HG03521 (cell line): ENCODE results near the gene MAP3K20.
A peak's percentile ranks its signal among the peaks of the same experiment; 100 is the strongest.
"Not testable (repeated sequence)": the region's sequence is repeated elsewhere in the genome, so short reads cannot be mapped to it uniquely, and the experiment has no call there.

Source experiments
- ATAC-seq: cut with Tn5 transposase; IDR thresholded peaks from one replicate; pipeline ENCODE4 v1.9.1; 2021; ENCODE audit warnings: mild to moderate bottlenecking, moderate library complexity; ENCODE audit not compliant: unreplicated experiment

Gene MAP3K20

DNA sequence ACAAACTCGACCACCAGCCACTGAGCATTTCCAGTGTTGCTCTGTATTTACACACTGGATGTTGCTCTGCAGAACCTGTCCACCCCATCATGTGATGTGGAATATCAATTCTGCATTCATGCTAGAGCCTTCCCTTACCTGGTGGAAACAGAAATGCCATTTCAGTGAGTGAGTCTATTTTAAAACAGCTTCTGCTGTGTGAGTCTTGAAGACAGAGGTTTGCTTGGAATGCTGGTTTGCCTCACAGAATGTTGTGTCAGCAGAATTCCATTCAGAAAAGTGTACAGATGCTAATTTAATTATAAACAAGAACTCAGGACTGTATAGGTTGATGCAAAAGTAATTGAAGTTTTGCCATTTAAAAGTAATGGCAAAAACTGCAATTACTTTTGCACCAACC, 118.3 kb downstream of the MAP3K20 start:
- ATAC-seq, result no peak

DNA sequence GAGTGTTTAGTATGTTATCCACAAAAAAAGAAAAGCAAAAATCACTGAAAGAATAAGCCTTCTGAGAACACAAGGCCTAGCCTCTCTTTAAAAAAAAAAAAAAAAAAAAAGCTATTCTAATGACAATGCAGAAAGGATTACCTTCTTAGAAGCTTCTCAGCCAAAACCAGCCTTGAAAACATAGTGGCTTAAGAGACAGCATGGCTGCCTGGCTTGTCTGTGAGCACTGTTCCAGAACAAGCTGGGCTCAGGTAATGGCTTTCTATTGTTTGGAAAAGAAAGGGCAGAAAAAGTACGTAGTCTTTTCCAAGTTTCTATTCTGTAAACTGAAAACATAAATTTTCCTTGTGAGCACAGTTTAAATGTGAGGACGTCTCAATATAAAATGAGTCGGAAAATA, 119.5 kb downstream of the MAP3K20 start:
- ATAC-seq, result no peak

DNA sequence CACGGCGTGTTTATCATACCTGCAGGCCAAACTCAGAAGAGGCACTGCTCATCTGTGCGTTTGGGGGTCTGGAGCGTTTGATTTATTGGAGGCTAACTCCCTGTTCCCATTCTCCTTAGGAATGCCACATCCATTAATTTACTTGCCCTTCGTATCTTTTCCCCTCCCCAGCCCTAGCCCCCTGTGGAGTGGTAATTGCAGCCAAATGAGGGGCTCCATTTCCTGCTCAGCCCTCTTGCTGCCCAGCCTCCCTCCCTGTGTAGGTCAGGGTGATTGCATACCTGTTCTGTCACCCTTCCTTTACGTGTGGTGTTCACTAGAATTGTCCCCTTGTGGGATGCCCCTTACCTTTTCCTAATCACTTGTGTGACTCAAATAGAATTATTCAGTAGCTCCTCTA, 120.4 kb downstream of the MAP3K20 start:
- no peak for ATAC-seq

GRCh38 chr2:173196638-173197037, 121.0 kb downstream of the MAP3K20 start:
- ATAC-seq, result no peak

GRCh38 chr2:173198327-173198726, 122.7 kb downstream of the MAP3K20 start:
- ATAC-seq, result no peak

- no peak for ATAC-seq
Measured at GRCh38 chr2:173199294-173199693, 123.6 kb downstream of the MAP3K20 start.

DNA sequence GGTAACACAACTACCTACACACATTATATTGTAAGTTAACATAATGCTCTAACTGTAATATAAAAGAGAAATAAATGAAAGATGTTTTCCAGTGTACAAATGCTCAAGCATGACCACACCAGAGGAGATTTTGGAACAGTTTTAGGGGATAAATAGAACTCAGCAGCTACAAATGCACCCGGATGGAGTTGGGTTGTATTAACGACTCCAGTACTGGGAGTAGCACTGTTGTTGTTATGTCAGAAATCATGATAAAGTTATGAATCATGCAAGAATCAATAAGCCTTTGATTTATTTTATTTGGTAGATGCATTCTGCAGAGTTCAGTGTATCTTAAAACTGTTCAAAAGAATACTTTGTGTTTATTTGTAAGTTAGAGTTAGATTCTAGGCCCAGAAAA, 126.9 kb downstream of the MAP3K20 start:
- ATAC-seq, result no peak

DNA sequence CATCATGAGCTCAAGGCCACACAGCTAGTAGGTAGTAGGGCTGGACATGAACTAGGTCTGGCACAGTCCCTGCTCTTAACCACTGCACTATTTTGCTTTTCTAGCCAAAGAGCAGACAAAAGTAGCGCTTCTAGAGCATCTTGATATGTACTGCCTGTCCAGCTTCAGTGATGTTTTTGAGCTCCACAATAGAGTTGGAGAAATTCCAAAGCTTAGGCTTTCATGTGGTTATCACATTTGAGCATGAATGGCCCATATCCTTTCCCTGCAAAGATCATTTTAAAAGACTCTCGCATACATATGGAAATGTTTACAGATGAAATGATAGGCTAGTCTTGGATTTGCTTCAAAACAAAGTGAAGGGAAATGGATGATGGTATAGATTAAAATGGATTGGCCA, 128.7 kb downstream of the MAP3K20 start:
- ATAC-seq, result no peak

DNA sequence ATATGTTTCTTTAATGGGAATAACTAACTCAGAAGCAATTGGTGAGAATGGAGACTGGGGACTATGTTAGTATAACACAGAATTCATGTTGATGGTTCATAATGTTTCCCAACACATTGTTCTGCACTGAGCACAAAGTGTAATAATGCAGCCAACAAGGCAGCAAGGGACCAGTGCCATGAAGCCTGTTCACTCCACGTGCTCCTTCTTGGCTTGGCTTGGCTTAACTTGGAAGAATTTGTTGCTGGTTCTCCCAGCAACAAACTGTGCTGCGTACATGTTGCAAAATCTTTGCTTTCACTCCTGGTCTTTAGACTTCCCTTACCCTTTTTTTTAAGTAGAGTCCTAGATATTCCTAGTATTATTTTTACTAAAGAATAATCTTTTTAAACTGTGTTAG, 129.7 kb downstream of the MAP3K20 start:
- no peak for ATAC-seq

- ATAC-seq, result not testable (repeated sequence)
Measured at GRCh38 chr2:173207124-173207523, 131.5 kb downstream of the MAP3K20 start.

- peak; percentile 56 for ATAC-seq
Measured at GRCh38 chr2:173210270-173211196, 134.9 kb downstream of the MAP3K20 start.

DNA sequence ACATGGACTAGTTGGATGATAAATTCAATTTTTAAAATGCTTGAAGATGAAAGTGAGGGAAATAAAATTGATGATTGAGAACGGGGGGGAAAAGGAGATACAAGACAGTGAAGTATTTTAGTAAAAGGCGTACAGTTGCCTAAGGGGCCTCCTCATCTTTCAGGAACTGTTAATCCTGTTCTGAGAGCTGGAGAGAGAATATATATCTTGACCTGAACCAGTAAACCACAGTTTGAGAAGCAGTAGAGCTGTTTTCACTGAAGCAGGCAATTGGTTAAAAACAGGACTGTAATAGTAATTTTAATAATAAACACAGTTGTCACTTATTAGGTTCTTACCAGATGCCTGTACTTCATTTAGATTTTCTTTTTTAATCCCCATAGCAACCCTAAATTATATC, 137.5 kb downstream of the MAP3K20 start:
- ATAC-seq, result no peak

GRCh38 chr2:173214213-173214612, 138.6 kb downstream of the MAP3K20 start:
- no peak for ATAC-seq

- ATAC-seq, result no peak
Measured at GRCh38 chr2:173215316-173215715, 139.7 kb downstream of the MAP3K20 start.

DNA sequence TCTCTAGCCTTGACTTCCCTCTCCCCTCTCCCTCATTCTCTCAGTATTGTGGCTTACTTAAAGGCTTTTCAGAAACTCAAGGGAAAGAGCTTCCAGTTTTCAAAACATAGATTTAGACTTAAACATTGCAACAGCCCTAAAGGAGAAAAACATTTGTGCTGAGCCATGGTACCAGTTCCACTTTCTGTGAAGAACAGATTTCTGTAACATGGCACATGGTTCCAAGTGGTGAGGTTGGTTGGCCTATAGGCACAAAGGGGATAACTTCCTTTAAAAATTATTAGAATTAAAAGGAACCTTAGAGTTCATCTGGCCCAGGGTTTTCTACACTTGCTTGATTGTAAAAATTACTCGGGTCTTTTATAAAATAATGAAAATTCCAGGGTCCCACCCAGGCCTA, 140.4 kb downstream of the MAP3K20 start:
- ATAC-seq, result no peak

- ATAC-seq, result no peak
Measured at GRCh38 chr2:173216668-173217067, 141.0 kb downstream of the MAP3K20 start.

GRCh38 chr2:173217116-173217840, 141.6 kb downstream of the MAP3K20 start:
- ATAC-seq, result no peak

DNA sequence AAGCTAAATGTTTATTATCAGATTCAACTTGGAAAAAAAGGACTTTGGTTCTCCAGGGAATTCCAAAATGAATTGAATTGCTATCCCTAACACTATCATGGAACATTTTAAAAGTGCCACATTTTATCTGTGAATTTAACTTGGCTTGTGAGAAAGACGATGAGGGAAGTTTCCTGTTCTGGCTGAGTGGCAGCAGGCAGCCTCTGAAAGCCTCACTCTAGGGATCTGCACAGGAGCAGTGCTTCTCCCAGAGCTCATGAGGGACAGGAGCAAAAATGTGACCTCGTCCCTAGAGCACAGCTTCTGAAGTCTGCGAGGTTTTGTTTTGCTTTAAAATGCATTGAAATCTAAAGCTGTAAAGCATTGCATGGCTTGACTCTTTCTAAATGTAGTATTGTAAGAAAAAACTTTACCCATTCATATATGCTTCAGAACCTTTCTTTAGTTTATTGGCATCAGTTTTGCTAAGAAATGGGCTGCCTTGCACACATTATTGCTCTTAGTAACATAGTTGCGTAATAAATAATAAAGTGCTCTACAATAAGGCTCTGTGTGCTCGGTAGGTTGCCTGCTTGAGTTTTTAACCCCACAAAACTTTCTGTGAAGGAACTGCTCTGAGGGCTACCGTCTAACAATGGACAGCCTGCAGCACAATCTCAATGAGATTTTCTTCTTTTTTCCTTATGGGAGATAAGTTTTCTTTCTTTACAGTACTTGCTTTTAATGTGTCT, 142.8 kb downstream of the MAP3K20 start:
- no peak for ATAC-seq

- no peak for ATAC-seq
Measured at GRCh38 chr2:173221132-173221695, 145.6 kb downstream of the MAP3K20 start.

DNA sequence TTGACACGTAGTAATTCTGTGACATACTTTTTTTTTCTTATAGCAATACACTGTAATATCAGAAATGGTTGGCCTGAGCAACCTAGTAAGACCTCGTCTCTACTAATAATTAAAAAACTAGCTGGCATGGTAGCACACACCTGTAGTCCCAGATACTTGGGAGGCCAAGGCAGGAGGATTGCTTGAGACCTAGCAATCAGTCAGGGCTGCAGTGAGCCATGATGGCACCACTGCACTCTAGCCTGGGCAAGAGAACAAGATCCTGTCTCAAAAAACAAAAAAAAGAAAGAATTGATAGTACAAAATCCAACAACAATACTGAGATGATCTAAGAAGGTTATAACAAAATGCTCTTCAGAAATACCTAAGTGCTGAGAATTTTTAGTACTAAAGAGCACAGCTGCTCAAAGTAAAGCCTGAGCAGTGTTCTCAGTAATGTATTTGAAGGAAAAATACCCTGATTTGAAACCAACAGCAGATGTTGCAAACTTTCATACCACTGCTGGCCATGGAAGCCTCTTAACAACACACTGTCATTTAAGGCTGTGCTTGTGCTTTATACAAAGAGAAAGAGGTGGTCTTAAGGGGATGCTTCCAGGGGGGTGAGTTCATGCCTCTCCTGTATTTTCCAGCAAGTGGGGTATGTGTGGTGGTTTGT, 146.4 kb downstream of the MAP3K20 start:
- ATAC-seq, result peak; percentile 45

GRCh38 chr2:173223871-173224270, 148.2 kb downstream of the MAP3K20 start:
- no peak for ATAC-seq
